NCI-H524 (cell line): Measurements from ENCODE around the gene STX3.
"Not testable (repeated sequence)": the region's sequence is repeated elsewhere in the genome, so short reads cannot be mapped to it uniquely, and the experiment has no call there.

Experiments used
- DNase-seq, 2 experiments: peaks; one replicate each; lab custom pipeline; 2025; lab: John Stamatoyannopoulos, UW

The STX3 gene

DNA sequence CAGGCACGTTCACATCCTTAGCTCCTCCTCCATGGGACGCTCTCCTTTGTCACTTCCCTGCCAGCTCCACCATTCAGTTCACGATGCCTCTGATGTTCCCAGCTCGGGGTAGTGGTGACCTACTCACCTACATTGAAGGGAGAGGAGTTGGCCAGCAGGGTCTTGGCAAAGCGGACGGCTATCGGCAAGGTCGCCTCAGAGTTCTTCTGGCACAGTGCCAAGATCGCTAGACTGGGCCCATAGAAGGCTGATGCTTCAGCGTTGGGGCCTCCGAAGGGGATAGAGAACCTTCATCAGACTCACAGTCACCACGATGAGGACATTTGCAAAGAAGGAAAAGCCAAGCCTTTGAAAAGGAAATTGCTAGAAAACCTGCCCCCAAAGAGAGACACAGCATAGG is 87.1 kb downstream of the STX3 start:
- no peak for DNase-seq

GRCh38 chr11:59845399-59845798 is 90.2 kb downstream of the STX3 start, which contains the start of gene CBLIF:
CBLIF (minus strand) TSS chr11:59845499; CDS start chr11:59845453, 46 bp downstream.
- DNase-seq: no peak

GRCh38 chr11:59846556-59846955 is 91.4 kb downstream of the STX3 start:
- DNase-seq: no peak

GRCh38 chr11:59847626-59848025 is 92.5 kb downstream of the STX3 start:
- no peak for DNase-seq

GRCh38 chr11:59848439-59848838 is 93.3 kb downstream of the STX3 start:
- not testable (repeated sequence) for DNase-seq

DNA sequence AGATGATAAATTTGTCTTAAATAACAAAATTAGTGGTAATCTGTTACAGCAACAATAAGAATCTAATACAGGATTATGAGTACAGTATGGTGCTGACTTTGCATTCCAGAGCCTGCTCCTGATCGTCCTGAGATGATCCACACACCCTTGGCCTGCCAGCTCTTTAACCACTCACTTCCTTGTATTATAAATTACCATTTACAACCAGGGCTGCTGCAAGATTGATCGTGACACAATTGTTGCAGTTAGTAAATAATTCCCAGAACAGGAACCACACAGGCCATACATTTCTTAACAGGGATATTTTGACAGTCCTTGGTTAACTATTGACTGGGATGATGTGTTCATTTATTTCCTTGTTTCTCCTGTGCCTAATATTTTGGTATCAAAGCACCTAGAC is 94.0 kb downstream of the STX3 start:
- no peak for DNase-seq

DNA sequence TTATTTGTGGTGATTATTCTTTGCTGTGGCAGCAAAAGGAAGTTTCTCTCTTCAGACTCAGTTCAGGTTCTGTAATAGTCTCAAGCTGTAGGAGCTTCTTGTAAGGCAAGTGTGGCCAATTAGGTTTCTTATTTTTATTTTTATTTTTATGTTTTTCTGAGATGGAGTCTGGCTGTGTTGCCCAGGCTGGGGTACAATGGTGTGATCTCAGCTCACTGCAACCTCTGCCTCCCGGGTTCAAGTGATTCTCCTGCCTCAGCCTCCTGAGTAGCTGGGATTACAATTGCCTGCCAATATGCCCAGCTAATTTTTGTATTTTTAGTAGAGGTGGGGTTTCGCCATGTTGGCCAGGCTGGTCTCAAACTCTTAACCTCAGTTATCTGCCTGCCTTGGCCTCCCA is 94.4 kb downstream of the STX3 start:
- DNase-seq: not testable (repeated sequence)

DNA sequence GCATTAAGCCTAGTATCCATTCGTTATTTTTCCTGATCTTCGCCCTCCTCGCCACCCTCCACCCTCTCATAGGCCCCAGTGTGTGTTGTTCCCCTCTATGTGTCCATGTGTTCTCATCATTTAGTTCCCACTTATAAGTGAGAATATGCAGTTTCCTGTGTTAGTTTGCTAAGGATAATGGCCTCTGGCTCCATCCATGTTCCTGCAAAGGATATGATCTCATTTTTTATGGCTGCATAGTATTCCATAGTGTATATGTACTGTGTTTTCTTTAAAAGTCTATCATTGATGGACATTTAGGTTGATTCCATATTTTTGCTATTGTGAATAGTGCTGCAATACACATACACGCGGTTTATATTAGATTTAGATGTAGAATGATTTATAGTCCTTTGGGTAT is 96.2 kb downstream of the STX3 start:
- DNase-seq: not testable (repeated sequence)

DNA sequence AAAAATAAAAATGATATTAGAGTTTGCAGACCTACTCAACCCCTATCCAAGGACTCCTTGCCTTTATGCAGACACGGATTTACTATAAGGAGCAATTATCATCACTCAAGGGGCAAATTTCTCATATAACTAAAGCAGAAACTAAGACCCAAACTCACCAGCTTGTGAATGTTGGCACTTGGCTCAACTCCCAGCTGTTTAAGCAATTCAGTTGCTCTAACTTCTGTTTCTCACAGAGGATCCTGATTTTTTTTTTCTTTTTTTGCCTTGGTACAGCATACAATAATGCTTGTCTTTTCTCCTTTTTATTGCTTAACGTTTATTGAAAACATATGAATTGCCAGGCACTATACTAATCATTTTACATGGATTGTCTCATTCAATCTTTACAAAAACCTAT is 99.7 kb downstream of the STX3 start:
- DNase-seq: no peak
